Gastrocnemius medialis (tissue), 4 donors: ENCODE results near the gene PTGDR2. TPM values are rescaled to one million over a fixed set of nuclear protein-coding genes. Genes with fewer than 3 reads are reported as not detected.

Source experiments
- ATAC-seq, 2 donors: fragments of 150-250 bp; one replicate each; pipeline ENCODE4 v1.9.1; 2016
- DNase-seq, 2 donors: peaks; one replicate each; pipeline ENCODE4 v3.0.0-alpha.2; 2019
- H3K27ac ChIP-seq, 4 donors: fragments of 200-600 bp; sonication (generic); 1 replicate in 1 of 4; 2 replicates in 3 of 4; pipeline ENCODE4 v1.5.1; 2016 to 2018; ENCODE audit warnings: mild to moderate bottlenecking in 2 of 4, moderate library complexity in 1 of 4
- H3K27me3 ChIP-seq, 3 donors: fragments of 200-600 bp; sonication (generic) in 2 of 3; 1 replicate in 1 of 3; 2 replicates in 2 of 3; pipeline versions ENCODE4 v1.5.1 to v1.6.0; 2016 to 2019; ENCODE audit warnings: mild to moderate bottlenecking in 1 of 3, moderate library complexity in 1 of 3
- H3K36me3 ChIP-seq, 2 donors: fragments of 200-600 bp; sonication (generic) in 1 of 2; one replicate each; pipeline ENCODE4 v1.5.1; 2017 to 2018
- H3K4me1 ChIP-seq, 2 donors: fragments of 200-600 bp; sonication (generic) in 1 of 2; one replicate each; pipeline ENCODE4 v1.5.1; 2016 to 2017; ENCODE audit warnings: mild to moderate bottlenecking in 2 of 2
- H3K4me3 ChIP-seq, 4 donors: fragments of 200-600 bp; sonication (generic) in 3 of 4; 1 replicate in 1 of 4; 2 replicates in 3 of 4; pipeline ENCODE4 v1.5.1; 2016 to 2019; ENCODE audit warnings: mild to moderate bottlenecking in 2 of 4
- H3K9me3 ChIP-seq, 3 donors: fragments of 200-600 bp; sonication (generic) in 2 of 3; 1 replicate in 1 of 3; 2 replicates in 2 of 3; pipeline ENCODE4 v1.5.1; 2016 to 2019
- CTCF ChIP-seq, 5 experiments: fragments of 450-650 bp in 3 of 5; fragments of 200-600 bp in 2 of 5; sonication (generic) in 2 of 5; IDR thresholded peaks in 4 of 5; conservative IDR thresholded peaks in 1 of 5; 1 replicate in 4 of 5; 2 replicates in 1 of 5; pipeline ENCODE4 v1.5.1; 2016 to 2019; ENCODE audit warnings: antibody characterized with exemption in 5 of 5, mild to moderate bottlenecking in 3 of 5, moderate library complexity in 3 of 5
- POLR2A ChIP-seq, 2 donors: fragments of 450-650 bp; IDR thresholded peaks; one replicate each; pipeline ENCODE4 v1.6.1; 2017; ENCODE audit warnings: antibody characterized with exemption in 2 of 2, mild to moderate bottlenecking in 2 of 2, moderate library complexity in 2 of 2
- in situ Hi-C, 4 donors: fragments of 200-750 bp; cut with MboI; loops; one replicate each; pipeline versions ENCODE4 v1.15.0 to v1.8.0; 2017; ENCODE audit warnings: low sequenced_read_pairs in 4 of 4
- intact Hi-C: fragments of 100-400 bp; cut with DNase I; formaldehyde crosslinking; loops from one replicate; pipeline ENCODE4 v1.15.1; 2023; ENCODE audit warnings: low total_unique reads
- total RNA-seq, 4 donors: library from RNA; depleted of rRNA; stranded (reverse); fragments of >200 nt; gene quantifications; one replicate each; pipeline versions ENCODE4 v1.1.0 to v1.2.3, GENCODE V29; 2016

Gene PTGDR2
- total RNA-seq, 4 donors from 2014 or later, result 0.40 to 4.3 (median 1.3) TPM

- ATAC-seq (no peak), DNase-seq (no peak)
- Histone ChIP-seq H3K27ac (peak overlapping the region; percentile 79 to 87 (median 83)), H3K36me3 (peaks cover 0 to 7% of the 10 kb centered on the region in 2 donors), H3K4me1 (peaks cover 25 to 31% of the 10 kb centered on the region in 2 donors), H3K27me3 (no peaks in the 10 kb centered on the region), H3K9me3 (no peaks in the 10 kb centered on the region), H3K4me3 (peak overlapping the region; percentile 76 to 95 (median 88))
- TF ChIP-seq CTCF (IDR thresholded peaks at IDR 0.05 in 4 of 5, conservative IDR thresholded peaks at IDR 0.05 in 1 of 5), result no peak
- no peak for TF ChIP-seq POLR2A (IDR thresholded peaks at IDR 0.05)
- in situ Hi-C loops, result loop anchor here (5.0 to 25.0 kb wide), 3 partner anchors 49 to 344 kb away; no protein-coding TSS in a partner anchor
- intact Hi-C loops, result loop anchor here (1.0 to 2.0 kb wide), 3 partner anchors 36 to 318 kb away; partner anchors contain the start of genes PRPF19 and VPS37C
Observed at GRCh38 chr11:60842668-60843600, 12.8 kb downstream of the PTGDR2 start.

- intact Hi-C loops, result loop anchor here (1.0 to 2.0 kb wide), 3 partner anchors 37 to 319 kb away; partner anchors contain the start of genes PRPF19 and VPS37C
Observed at GRCh38 chr11:60841797-60842667, 13.7 kb downstream of the PTGDR2 start, which contains the start of gene CCDC86. CCDC86 (plus strand) TSS chr11:60842113; CDS start chr11:60842125, 12 bp downstream.

DNA sequence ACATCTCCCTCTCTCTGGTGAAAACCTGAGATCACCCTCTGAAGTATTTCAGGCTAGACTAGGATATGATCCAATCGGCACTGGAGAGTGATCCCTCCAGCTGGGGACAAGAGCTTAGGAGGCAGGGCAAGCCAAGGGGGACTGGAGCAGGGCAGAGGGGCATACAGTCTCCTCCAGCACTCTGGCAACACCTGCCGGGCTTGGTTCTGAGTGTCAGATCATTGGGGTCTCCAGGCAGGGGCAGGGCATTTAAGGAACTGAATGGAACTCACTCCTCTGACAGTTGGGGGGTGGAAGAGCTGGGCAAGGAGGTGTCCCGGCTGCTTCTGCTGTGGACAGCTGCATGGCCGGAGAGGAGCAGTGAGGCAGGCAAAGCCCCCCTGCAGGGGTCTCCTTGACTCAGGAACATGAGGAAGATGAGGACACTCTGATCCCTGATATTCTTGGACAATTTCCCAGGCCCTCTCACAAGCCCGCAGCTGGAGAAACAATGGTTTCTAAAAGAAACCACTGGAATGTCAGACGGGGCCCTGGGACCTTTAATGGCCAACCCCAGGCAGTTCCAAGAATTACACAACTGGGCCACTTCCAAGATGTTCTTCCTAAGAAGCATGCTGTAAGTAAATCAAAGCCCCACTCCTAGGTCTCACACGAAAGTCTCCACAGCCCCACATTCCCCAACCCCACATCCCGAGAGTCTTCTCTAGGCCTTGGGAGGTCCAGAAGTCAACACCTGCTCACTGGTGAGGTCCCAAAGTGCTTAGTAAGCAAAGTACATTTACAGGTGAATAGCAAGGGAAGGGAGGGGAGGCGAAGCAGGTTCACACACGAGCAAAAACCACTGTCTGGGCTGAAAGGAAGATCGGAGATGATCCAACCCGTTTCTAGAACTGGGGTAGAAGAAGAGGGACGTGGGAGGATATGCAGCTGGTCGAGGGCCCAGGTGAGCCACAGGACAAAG is 15.0 kb downstream of the PTGDR2 start:
- TF ChIP-seq CTCF (IDR thresholded peaks at IDR 0.05 in 4 of 5, conservative IDR thresholded peaks at IDR 0.05 in 1 of 5) (no peak), POLR2A (IDR thresholded peaks at IDR 0.05) (no peak)
- ATAC-seq, result peak; percentile 19 to 20
- Histone ChIP-seq H3K27ac (peak overlapping the region; percentile 79 to 87 (median 83)), H3K27me3 (no peaks in the 10 kb centered on the region), H3K4me3 (peak overlapping the region in 3 of 4 donors; percentile 76 to 92 (median 84)), H3K9me3 (no peaks in the 10 kb centered on the region), H3K36me3 (no peaks in the 10 kb centered on the region), H3K4me1 (peaks cover 25 to 31% of the 10 kb centered on the region in 2 donors)
- in situ Hi-C loops (loop anchor here (5.0 to 25.0 kb wide), 3 partner anchors 52 to 347 kb away; no protein-coding TSS in a partner anchor), intact Hi-C loops (no loop called here)
- peak; percentile 30 to 60 for DNase-seq

More at GRCh38 chr11:60841797-60842667, 13.7 kb downstream of the PTGDR2 start, which contains the start of gene CCDC86:
- H3K27ac ChIP-seq, result peak within 1 kb of the TSS; percentile 79 to 87 (median 83)
- ATAC-seq (peak; percentile 88 to 89), DNase-seq (peak; percentile 94 to 96)
- no peaks in the 10 kb centered on the region for H3K9me3 ChIP-seq
- in situ Hi-C loops, result loop anchor here (5.0 to 25.0 kb wide), 3 partner anchors 50 to 345 kb away; no protein-coding TSS in a partner anchor
- no peaks in the 10 kb centered on the region for H3K27me3 ChIP-seq
- TF ChIP-seq POLR2A (IDR thresholded peaks at IDR 0.05), result peak; percentile 34 to 50
- peak in 2 of 5 experiments; percentile 40 to 50 for TF ChIP-seq CTCF (IDR thresholded peaks at IDR 0.05 in 4 of 5, conservative IDR thresholded peaks at IDR 0.05 in 1 of 5)
- H3K4me3 ChIP-seq, result peak within 1 kb of the TSS; percentile 76 to 95 (median 88)
- H3K4me1 ChIP-seq, result peaks cover 25 to 31% of the 10 kb centered on the region in 2 donors
- H3K36me3 ChIP-seq, result no peaks in the 10 kb centered on the region
